SW480 (cell line): ENCODE results near the gene KLHL41.
"Not testable (repeated sequence)": the region's sequence is repeated elsewhere in the genome, so short reads cannot be mapped to it uniquely, and the experiment has no call there.

Experiments used
- DNase-seq: peaks from one replicate; pipeline ENCODE4 v3.0.0-alpha.2; 2016; ENCODE audit warnings: low spot score

The KLHL41 gene

DNA sequence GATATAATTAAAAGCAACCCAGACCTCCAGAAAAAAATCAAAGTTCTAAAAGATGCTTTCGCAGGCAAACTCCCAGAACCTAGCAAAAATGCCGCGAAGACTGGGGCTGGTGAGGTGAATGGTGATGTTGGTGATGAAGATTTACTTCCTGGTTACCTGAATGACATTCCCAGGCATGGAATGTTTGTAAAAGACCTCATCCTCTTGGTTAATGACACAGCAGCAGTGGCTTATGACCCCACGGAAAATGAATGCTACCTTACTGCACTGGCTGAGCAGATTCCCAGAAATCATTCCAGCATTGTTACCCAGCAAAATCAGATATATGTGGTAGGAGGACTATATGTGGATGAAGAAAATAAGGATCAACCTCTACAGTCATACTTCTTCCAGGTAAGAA is 994 bp downstream of the KLHL41 start:
- DNase-seq, result no peak

DNA sequence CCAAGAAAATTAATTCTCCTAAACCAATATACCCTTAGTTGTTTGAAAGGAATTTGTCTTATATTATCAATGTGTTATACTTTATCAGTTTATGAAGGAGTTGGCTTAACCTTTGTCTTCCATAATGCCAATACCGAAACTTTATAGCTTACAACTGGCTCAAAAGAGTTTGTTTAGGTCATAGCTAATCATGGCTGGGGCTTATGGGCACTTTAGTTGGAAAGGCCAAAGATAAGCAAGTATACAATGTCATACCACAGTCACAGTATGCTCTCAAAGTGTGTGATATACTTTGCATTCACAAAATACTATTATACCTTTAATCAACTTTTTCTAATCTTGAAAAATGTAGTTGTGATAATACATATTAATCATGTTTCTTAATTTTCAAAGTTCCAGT is 2.3 kb downstream of the KLHL41 start:
- no peak for DNase-seq

DNA sequence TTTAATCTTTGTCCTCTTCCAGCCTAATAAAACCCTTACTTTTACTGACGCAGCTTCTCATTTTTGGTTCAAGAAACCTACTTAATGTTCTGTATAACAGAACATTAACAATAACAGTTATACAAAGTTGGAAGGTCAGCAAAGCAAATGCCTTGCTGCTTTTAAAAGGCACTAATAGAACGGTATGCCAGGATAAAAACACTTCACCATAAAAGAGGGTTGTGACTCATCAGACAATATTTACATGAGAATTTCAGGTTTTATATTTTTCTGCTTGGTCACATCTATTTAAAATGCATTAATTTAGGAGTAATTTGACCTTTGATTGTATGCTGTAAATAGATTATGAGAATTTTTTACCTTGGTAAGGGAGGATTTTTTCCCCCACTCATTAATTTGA is 3.0 kb downstream of the KLHL41 start:
- DNase-seq, result no peak

DNA sequence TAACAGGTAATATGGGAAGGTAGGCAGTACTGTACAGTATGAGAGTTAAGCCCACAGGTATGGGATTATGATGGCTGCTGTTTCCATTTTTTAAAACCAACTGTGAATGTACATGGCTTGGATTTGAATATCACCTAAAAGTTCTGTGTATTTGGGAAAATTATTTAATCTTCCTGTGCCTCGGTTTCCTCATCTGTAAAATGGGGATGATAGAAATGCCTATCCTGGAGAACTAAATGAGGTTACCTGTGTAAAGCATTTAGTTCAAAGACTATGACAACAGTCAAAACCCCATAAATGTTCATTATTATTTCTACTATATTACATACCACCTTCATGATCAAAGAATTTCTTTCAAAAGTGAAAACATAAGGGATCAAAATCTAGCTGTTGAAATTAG is 3.6 kb downstream of the KLHL41 start:
- DNase-seq, result no peak

DNA sequence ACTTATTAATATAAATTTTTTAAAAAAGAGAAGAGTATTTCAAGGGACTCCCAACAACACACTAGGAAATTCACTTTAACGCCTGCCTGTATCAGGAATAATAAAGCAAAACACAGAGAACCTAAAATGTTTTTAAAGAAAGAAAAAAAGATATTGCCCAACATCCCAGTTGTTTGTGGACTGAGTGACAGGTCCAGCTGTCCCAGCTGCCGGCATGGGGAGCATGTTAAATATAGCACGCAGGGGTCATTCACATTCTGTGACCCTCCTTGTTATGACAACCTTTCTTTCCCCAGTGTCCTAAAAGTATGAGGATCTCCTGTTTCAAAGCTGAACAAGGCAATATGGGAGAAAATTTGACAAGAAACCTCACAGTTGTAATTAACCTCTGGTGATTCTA is 4.4 kb downstream of the KLHL41 start:
- no peak for DNase-seq

DNA sequence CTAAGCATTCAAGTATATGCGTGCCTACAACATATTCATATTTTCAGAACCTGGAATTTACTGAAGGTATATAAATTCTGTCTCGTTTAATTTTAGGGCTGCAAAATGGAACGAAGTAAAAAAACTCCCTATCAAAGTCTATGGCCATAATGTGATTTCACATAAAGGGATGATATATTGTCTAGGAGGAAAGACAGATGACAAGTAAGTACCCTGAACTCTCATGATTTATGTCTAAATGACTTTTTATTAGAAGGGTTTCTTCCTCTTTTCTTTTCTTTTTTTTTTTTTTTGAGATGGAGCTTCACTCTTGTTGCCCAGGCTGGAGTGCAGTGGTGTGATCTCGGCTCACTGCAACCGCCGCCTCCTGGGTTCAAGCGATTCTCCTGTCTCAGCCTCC is 5.3 kb downstream of the KLHL41 start:
- DNase-seq, result not testable (repeated sequence)

DNA sequence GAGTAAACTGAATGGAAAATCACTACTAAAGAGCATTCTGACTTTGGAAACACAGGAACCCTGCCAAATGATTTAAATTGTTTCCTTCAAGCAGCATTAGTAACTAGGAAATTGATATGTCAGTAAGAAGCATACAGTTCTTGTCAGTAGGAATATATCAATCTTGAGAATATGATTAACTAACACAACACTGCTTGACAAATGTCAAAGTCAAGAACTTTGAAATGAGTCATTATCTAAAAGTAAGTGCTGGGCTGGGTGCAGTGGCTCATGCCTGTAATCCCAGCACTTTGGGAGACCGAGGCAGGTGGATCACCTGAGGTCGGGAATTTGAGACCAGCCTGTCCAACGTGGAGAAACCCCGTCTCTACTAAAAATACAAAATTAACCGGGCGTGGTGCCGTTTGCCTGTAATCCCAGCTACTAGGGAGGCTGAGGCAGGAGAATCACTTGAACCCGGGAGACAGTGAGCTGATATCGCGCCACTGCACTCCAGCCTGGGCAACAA is 7.0 kb downstream of the KLHL41 start:
- DNase-seq, result not testable (repeated sequence)

DNA sequence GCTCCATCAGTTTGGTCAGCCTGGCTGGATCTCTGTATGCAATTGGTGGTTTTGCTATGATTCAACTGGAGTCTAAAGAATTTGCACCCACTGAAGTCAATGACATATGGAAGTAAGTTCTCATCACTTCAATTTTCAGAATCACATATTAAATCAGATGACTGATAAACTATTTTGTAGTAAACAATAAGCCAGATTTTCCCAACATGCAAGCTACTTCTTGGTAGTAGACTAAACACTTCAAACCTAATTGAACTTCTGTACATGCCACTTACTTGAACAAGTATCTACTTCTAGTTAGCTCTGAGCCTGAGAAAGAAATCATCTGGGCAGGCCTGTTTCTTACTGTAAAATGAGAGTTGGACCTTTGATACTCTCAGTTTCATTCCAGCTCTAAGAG is 11.4 kb downstream of the KLHL41 start:
- DNase-seq, result no peak

DNA sequence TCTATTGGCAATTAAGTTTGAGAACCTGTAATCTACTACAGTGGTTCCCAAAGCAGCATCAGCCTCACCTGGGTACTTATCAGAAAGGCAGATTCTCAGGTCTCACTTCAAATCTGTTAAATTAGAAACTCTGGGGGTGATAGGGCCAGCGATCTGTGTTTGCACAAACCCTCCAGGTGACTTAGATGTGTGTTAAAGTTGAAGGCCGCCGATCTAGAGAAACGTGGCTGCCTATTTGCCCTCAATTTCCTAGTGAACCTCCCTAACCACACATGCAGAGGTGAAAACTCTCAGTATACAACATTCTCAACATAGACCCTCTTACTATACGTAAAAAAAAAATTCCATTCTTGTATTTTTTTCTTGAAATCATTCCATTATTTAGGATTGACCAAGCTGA is 14.2 kb downstream of the KLHL41 start:
- DNase-seq, result no peak

DNA sequence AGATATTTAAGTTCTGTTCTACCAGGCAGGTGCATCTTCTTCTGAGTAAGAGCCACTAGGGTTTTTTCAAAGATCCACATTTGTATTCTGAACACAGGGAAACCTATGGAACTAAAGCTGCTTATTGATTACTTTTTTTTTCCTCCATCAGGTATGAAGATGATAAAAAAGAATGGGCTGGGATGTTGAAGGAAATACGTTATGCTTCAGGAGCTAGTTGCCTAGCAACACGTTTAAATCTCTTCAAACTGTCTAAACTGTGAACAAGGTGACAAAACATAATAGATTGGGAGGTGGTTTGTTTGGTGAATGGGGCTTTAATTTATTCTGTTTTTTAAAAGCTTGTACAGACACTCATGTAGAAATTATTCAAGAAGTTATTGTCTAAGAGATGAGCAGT is 15.9 kb downstream of the KLHL41 start:
- DNase-seq, result no peak

DNA sequence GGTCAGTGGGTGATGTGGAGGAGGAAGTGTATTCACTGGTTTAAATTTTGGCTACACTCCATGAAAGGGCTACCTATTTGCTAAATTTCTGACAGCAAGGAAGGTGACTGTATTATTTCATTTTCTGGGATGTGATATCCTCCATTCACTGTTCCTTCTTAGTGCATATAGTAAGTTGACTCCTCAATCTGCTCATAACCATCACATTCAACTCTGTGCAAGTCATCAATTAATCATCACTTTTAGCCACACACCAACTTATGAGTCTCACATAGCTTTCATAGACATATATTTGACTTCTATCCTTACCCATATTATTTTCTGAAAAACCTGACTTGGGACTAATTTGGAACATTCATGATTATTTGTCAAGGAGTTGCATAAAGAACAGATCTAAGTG is 16.9 kb downstream of the KLHL41 start:
- DNase-seq, result no peak

DNA sequence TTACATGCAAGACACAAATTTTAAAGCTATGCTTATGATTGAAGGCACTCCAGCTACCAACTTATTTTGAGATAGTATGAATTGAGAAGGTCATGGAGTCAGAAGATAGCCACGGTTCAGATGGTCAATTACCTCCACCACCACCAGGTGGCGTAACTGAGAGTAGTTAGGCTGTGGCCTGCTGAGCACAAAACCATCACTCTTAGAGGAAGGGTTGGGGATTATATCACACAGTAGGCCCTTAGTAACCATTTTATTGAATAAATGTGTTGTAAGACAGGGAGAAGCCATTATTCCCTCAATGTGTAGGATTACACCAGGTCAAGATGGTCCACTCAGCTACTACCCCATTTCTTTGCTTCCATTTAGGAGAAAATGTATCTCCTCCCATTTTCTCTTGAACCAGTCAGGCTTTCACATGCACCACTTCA is 18.8 kb downstream of the KLHL41 start:
- peak; percentile 36 for DNase-seq

DNA sequence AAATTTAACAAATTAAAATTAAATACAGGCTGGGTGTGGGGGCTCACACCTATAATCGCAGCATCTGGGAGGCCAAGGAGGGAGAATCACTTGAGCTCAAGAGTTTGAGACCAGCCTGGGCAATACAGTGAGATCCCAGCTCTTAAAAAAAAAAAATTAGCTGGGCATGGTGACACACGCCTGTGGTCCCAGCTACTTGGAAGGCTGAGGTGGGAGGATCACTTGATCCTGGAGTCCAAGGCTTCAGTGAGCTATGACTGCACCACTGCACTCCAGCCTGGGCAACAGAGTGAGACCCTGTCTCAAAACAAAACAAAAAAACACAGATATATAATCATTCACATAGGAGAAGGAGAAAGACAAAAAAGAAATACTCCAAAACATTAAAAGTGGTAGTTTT is 30.0 kb downstream of the KLHL41 start:
- not testable (repeated sequence) for DNase-seq

DNA sequence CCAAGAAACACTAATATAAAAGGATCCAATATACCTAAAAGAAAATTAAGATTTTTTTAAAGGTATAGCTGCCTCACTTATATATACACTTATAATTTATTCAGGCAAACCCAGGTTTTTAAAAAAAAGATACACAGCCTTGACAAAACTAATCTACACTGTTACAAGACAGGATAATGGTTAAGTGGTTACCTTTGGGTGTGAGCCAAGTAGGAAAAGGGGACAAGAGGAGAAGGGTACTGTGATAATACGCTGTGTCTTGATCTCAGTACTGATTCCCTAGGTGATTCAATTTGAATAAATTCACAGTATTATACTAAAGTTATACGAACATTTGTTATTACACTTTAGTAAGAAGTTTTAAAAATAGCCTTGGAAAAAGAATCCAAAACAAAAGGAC is 30.6 kb downstream of the KLHL41 start:
- no peak for DNase-seq

DNA sequence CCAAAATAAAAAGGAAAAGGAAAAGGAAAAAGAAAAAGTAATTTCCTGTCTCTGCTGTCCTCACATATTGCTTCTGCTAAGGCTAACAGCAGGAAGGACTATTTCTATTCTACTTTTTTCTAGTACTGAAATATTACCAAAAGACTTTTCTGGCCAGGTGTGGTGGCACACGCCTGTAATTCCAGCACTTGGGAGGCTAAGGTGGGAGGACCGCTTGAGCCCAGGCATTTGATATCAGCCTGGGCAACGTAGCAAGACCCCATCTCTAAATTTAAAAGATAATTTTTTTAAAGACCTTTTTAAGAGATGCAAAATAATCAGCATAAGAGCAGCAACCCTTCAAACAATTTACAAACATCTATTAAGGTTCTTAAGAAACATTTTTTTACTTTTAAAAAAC is 32.9 kb downstream of the KLHL41 start:
- no peak for DNase-seq

DNA sequence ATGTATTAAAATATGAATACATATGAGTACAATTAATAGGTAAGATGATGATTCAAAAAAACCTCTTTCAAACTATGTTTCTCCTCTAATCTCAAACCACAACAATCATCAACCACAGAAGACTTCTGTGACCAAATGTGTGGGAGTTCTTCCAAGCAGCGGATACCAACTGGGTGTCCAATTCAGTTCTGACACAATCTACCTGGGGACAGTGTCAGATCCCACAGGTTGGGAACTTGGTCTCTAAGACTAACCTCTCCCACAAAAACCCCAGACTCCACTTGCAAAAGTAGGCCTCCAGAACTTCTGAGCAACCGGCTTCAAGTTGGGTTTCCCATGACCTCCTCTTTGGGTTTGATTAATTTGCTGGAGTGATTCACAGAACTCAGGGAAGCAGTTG is 37.3 kb downstream of the KLHL41 start:
- DNase-seq, result no peak

DNA sequence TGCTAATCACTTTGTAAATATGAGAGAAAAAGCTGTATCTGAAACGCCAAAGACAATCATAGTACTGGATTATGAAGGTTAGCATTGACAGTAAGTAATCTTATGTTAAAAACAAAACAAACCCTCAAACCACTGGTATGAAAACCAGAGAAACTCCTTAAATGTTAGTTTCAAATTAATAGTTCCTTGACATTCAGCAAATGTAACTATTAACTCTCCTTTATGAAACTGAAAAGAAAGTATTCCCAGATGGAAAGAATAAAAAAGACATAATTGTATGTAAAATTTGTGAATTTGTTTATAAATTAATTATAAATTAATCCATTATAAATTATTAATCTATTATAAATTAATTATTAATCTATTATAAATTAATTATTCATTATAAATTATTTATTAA is 51.9 kb downstream of the KLHL41 start:
- DNase-seq, result no peak

DNA sequence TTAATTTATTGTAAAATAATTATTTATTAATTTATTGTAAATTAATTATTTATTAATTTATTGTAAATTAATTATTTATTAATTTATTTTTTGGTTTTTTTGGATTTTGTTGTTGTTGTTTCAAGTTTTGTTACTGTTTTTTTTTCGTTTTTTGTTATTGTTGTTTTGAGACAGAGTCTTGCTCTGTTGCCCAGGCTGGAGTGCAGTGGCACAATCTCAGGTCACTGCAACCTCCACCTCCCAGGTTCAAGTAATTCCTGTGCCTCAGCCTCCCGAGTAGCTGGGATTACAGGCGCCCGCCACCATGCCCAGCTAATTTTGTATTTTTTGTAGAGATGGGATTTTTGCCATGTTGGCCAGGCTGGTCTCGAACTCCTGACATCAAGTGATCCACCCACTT is 52.6 kb downstream of the KLHL41 start:
- not testable (repeated sequence) for DNase-seq

DNA sequence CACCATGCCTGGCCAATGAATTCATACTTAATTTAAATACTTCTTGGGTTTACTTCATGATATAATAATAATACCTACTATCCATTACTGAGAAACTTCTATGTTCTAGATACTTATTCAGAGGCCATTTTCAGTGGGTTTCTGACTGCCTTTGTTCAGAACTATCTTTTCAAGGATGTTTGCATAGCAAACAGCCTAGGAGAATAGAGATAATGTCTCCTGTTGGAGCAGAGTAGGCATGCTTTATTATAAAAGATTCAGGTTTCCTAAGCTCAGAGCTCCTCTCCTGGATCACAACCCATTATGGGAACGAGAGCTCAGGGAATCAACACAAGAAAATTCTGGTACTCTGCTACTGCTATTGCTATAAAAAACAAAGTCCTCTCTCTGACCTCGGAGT is 53.0 kb downstream of the KLHL41 start:
- no peak for DNase-seq

DNA sequence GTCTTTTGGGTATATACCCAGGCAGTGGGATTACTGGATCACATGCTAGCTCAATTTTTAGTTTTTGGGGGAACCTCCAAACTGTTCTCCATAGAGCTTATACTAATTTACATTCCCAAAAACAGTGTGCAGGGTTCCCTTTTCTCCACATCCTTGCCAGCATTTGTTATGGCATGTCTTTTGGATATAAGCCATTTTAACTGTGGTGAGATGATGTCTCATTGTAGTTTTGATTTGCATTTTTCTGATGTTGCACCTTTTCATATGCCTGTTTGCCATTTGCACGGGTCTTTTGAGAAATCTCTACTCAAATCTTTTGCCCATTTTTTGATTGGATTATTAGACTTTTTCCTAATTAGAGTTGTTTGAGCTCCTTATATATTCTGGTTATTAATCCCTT is 56.2 kb downstream of the KLHL41 start:
- no peak for DNase-seq

DNA sequence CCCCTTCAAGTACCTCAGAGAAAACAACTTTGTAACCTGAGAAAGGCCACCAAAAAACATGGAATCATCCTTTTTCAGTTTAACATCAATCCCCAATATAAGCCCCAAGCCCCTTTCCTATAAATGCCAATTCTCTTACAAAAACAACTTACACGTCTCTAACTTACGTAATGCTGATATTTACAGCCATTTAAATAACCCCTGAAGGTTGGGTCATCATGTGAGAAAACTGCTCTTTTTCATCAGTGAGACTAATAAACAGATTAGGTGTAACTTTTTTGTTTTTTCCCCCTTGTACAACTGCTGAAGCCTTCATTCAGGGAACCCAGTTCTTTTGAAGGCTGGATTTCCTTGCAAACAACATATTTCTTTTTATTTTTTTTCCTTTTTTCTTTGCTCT is 60.4 kb downstream of the KLHL41 start:
- no peak for DNase-seq

DNA sequence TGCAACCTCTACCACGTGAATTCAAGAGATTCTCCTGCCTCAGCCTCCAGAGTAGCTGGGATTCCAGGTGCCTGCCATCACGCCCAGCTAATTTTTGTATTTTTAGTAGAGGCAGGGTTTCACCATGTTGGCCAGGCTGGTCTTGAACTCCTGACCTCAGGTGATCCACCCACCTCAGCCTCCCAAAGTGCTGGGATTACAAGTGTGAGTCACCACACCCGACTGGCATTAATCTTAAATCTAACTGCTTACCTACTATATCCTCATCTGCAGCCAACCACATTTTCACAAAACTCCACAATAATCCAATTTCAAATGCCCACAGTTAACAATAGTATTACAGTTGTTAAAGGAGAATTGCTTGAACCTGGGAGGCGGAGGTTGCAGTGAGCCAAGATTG is 61.2 kb downstream of the KLHL41 start:
- not testable (repeated sequence) for DNase-seq

DNA sequence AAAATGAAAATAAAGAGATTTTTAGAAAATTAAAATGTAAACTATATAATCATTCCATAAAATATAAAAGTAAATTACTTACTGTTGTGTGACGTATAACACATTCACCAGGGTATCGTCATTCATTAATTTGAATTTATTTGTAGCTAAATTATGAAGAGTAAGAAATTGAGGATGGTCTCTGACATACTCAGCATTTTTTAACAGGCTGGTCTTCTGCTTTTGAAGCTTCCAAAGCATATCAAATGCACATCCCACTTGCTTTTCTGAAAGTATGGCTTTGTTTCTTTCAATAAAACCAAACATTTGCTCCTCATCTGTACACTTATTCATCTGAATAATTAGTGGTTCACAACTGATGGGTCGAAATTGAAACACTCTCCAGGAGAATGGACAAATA is 62.1 kb downstream of the KLHL41 start:
- no peak for DNase-seq

DNA sequence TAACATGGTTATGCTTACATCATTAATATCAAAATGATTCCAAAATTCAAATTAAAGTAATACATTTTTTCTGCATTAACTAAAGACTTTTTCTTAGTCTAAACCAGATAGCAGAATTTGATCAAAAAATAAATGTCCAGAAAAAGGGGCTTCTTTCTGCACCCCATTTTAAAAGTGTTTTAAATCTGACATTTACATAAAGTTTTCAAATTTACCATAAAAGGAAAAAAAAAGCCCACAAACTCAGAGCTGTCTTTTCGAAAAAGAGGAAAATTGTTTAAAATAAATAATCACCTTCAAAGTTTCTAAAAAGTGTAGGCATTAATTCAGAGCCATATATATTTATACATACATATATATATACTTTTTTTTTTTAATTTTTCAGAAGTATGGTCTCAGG is 62.7 kb downstream of the KLHL41 start:
- DNase-seq, result no peak

DNA sequence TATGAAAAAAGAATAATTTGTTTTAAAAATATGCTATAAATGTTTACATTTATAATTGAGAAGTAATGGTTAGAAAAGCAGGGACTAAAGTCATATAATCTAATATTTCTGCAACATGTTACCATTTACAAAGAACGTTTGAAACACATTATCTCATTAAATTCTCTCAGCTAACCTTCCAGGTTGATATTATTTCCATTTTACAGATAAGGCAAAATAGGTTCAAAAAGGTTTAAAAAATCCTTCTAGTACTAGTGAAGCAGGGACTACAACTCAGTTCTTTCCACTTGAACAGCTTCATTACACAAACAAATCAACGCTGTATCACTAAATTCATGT is 63.3 kb downstream of the KLHL41 start:
- DNase-seq, result no peak
